CD4-positive, alpha-beta T cell treated with Interleukin-12 subunit alpha and Interleukin-12 subunit beta, for 1 hour (primary cell): Measurements from ENCODE around the gene PEX13.
A peak's percentile ranks its signal among the peaks of the same experiment; 100 is the strongest.
"Not testable (repeated sequence)": the region's sequence is repeated elsewhere in the genome, so short reads cannot be mapped to it uniquely, and the experiment has no call there.

Experiments
- DNase-seq: peaks from one replicate; pipeline ENCODE4 v3.0.0-alpha.2; 2020

PEX13 gene

DNA sequence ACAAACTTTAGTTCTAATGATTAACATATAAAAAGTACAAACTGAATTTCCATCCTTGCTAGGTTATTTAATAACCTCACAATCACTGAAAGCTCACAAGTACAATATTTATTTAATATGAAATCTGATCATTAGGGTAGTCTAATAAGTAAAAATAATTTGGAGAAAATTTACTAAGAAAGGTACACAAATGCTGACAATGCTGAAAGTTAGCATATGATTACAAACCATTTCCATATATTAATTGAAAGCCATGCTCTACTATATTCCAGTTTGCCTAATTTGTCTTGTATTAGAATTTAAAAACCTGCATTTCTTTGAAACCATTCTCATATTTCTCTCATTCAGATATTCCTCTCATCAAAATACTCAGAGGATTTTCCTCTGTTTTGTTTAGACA is 8.2 kb upstream of the PEX13 start:
- no peak for DNase-seq

DNA sequence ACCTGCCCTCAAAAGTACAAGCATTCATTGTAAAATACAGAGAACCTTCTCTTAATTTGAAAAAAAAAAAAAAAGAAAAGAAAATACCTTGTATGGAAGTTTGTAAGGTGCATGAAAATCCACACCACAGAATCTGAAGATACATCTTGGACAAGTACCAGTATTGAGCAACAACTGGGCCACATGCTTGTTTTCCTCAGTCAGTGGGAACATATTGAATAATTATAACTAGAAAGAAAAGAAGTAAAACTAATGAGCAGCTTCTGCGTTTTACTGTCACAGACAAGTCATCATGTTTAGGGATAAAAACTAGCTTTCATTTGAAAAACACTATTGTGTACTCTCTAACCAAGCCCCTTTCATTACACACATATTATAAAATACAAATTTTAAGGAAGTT is 5.8 kb upstream of the PEX13 start:
- DNase-seq: no peak

DNA sequence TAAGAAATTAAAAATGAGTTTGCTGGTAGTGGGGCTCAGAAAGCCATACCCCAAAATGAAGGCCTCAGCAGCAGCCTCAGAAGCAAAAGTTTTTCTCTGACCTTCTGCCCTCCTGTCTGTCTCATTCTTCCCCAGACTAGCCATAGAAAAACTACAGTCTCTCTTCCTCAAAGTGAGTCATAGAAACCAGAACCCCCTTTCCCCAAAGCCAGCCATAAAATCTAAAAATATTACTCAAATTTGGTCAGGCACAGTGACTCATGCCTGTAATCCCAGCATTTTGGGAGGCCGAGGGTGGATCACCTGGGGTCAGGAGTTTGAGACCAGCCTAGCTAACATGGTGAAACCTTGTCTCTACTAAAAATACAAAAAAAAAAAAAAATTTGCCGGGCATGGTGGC is 5.2 kb upstream of the PEX13 start:
- peak; percentile 8 for DNase-seq

DNA sequence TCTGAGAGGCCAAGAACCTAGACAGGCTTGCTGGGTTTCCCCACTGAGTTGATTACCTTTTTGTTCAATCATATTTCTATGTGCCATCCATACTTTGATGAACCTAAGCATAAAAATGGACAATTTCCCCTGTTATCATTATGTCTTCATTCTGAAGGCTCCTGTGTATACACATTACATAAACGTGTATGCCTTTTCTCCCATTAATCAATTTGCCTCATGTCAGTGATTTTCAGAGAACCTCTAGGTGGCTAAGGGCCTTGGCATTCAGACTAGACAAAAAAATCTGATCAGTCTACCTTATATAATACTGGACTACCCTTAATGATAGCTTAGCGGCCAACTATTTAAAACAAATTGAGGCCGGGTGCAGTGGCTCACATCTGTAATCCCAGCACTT is 4.1 kb upstream of the PEX13 start:
- no peak for DNase-seq

DNA sequence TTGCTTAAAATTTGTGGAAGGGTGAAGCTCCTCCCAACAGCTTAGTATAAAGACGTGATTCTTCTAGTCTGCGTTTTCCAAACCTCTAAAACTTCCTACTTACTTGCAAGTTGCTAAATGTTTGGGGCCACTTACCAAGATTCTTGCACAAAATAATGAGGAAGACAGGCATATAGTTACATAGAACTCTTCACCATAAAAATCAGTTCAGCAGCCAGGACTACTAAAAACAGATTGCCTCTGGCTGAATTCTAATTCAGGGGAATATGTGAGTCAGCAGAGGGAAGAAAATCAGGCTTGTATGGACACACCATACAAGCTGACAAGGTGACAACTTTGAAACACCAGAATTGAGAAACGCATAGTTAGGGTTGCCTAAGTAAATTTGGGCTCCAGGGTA is 2.8 kb upstream of the PEX13 start:
- no peak for DNase-seq

DNA sequence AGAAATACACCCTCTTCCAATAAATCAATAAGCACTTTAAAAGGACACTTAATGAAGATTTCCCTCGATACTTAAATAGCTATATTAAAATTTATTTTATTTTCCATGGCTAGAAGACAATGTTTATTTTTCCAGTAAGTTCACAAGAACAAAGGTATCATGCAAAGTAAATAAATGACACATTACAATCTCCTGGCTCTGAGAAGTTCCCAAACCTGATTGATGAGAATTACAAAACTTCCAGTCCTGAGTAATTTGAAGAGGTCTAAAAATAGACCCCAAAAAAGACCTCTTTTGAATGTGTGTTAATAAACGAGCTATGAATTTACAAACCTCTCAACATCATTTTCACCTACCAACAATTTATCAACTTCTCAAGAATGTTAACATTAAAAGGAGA is 1.5 kb upstream of the PEX13 start:
- DNase-seq: no peak

DNA sequence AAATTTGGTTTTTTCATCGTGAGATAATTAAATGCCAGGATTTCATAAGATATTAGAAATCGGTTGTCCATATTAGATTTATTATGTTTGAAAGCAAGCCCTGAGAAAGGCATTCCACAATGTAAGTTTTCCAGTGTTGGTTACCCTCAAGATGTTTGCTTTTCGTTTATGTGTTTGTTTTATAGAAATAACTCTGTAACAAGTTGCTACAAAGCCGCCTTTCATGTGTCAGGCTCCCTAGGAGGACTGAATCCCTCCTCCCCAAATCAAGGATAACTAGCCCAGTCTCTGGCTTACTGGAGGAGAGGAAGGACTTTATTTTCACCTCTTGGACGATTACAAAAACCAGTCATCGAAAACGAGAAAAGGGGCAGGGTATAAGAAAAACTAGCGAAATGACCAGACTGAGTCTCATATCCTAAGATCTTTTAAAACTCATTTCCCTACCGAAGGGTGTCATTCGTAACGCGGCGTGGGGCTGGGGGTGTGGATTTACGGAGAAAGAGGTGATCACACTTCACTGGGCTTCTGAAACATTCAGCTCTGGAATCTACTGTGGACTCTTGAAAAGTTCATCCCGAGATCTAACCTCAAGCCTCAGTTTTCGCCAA is 1.0 kb upstream of the PEX13 start:
- no peak for DNase-seq

DNA sequence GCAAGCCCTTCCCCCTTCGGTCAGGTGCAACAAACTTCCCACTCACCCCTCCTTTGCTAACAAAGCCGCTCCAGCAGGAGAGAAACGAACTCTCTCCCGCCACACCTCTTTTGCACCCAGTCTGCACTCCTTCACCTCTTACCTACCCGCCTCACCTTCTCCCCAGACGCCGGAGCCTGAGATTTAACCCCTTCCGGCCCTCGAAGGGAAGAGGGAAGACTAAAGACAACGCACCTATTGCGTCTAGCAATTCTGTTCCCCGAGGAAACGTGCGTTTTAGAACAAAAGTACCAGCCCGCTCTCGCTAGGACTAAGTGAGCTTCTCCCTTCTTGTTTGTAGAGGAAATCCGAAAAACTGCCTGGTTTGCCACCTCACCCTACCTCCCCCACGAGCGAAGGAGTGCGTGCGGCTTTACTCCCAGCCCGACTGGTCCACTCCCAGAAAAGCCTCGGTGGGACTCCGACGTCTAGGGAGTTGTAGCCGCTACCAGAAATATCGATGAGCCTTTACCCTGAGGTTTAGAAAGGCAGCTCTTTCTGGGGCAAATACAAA is 441 bp upstream of the PEX13 start:
- DNase-seq: peak; percentile 72

DNA sequence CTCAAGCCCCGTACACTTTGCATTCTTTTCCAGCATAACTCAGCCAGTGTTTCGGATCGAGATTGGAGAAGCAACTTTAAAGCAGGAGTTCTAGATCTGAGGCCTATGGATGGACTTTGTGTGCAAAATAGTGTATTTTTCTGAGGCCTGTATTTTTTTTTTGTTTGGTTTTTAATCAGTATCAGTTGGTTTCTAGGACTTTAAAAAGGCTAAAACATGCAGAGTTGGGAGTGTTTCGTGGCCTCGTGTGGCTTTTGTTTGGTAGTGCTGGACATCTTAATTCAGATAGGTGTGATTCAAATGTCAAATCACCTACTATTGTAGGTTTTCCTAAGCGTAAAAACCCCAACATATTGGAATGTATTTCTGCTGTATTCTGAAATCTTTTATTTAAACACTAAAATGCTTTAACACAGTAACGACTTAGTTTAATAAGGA is 817 bp downstream of the PEX13 start:
- DNase-seq: no peak

DNA sequence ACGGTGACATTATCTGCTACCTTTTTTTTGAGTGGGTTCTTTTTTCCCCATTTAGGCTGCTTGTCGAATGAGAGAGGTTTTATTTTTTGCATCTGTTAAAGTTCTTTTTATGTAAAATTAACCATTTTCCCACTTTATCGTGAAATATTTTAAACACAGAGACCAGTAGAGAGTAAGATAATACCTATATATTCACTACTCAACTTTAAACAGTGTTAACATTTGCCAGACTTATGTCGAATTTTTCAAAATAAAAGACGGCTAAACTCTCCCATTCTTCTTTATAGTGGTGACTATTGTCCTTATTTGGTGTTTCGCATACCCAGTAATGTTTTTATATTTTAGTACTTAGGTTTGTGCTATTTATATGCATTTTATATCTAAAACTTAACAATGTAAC is 1.3 kb downstream of the PEX13 start:
- DNase-seq: no peak

DNA sequence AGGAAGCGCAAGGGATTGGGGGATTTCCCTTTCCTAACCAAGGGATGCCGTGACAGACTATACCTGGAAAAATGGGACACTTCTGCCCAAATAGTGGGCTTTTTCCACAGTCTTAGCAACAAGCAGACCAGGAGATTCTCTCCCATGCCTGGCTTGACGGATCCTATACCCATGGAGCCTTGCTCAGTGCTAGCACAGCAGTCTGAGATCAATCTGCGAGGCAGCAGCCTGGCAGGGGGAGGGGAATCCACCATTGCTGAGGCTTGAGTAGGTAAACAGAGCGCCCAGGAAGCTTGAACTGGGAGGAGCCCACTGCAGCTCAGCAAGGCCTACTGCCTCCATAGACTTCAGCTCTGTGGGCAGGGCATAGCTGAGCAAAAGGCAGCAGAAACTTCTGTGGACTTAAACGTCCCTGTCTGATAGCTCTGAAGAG is 3.7 kb downstream of the PEX13 start:
- DNase-seq: no peak

DNA sequence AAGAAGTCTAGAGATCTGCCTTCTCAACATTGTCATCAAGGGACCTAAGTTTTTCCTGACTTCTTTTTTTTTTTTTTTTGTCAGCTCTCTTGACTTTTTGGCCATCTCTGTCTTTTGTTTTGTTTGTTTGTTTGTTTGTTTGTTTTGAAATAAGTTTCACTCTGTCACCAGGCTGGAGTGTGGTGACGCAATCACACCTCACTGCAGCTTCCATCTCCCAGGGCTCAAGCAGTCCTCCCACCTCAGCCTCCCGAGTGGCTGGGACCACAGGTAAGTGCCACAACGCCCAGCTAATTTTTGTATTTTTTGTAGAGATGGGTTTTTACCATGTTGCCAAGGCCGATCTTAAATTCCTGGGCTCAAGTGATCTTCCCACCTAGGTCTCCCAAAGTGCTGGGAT is 6.2 kb downstream of the PEX13 start:
- no peak for DNase-seq

DNA sequence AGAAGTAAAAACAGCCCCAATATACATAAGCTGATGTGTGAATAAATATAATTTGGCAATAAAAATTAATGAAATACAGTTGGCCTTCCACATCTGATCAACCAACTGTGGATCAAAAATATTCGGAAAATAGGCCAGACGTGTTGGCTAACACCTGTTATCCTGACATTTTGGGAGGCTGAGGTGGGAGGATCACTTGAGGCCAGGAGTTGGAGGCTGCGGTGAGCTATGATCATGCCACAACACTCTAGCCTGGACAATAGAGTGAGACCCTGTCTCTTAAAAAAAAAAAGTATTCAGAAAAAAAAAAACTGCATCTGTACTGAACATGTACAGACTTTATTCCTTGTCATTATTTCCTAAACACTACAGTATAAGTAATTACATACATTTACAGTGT is 12.0 kb downstream of the PEX13 start:
- DNase-seq: no peak

DNA sequence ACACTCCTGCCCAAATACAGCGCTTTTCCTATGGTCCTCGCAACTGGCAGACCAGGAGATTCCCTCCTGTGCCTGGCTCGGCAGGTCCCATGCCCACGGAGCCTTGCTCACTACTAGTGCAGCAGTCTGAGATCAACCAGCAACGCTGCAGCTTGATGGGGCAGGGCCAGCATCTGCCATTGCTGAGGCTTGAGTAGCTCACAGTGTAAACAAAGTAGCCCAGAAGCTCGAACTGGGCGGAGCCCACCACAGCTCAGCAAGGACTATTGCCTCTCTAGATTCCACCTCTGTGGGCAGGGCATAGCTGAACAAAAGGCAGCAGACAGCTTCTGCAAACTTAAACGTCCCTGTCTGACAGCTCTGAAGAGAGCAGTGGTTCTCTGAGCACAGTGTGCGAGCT is 17.1 kb downstream of the PEX13 start:
- DNase-seq: not testable (repeated sequence)

DNA sequence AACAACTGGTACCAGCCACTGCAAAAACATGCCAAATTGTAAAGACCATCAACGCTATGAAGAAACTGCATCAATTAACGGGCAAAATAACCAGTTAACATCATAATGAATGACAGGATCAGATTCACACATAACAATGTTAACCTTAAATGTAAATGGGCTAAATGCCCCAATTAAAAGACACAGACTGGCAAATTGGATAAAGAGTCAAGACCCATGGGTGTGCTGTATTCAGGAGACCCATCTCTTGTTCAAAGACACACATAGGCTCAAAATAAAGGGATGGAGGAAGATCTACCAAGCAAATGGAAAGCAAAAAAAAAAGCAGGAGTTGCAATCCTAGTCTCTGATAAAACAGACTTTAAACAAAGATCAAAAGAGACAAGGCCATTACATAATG is 19.1 kb downstream of the PEX13 start:
- DNase-seq: not testable (repeated sequence)

DNA sequence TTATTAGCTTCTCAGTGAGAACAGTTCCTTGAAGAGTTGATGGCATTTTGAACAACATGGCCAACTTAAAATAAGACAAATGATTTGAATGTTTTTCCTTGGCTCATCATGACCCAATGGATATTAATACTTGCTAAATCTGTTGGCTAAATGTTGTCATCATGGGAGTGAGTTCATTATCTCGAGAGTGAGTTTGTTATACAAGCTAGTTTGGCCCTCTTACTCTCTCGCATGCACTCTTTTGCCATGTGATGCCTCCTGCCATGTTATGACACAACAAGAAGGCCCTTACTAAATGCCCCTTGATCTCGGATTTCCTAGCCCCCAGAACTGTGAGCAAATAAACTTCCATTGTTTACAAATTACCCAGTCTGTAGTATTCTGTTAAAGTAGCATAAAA is 25.3 kb downstream of the PEX13 start:
- DNase-seq: no peak

DNA sequence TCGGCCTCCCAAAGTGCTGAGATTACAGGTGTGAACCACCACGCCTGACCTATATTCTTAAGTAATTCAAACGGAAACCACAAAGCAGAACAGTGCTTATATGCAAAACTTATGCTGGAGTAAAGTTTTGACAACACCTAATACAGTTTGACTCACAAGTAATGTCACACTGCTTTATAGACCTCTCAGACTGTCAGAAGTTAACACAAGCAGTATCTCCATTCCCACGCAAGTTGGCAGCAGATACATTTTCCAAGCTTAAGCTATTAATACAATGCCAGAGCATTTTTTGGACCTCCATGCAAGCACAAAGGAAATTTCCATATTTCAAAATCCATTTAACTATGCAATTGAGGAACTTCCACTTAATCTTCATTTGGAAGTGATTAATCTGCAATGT is 27.1 kb downstream of the PEX13 start:
- no peak for DNase-seq

DNA sequence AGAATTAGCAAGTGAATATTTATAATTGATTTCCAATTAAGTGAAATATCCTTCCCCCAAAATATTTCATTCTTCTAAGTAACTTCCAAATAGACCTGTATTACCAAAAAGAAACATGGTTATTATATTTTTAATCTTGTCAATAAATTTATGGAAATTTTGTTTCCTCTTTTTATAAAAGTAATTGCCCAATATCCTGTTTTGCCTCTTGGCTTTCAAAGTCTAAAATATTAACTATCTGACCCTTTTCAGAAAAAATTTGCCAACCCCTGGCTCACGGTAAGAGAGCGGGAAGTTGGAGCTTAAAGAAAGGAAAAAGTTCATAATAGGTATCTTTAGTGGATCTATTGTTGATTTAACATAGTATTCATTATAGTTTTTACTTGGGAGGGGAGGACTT is 27.7 kb downstream of the PEX13 start:
- DNase-seq: no peak

DNA sequence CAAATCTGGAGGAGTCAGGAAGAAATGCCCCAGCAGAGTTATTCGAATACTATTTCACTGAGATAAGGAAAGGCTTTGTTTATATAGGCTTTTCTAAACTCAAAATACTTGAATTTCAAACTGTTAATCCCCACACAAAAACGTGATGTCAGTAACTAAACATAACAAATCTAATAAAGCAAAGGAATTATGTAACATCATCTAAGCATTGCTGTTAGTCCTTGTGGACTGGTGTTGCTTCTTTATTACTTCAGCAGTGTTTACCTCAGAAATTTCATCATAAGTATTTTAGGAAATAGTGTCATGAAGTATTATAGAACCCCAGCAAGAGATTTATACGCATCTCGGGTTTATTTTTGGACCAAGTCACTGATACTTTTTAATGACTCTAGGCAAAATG is 28.5 kb downstream of the PEX13 start:
- DNase-seq: no peak

DNA sequence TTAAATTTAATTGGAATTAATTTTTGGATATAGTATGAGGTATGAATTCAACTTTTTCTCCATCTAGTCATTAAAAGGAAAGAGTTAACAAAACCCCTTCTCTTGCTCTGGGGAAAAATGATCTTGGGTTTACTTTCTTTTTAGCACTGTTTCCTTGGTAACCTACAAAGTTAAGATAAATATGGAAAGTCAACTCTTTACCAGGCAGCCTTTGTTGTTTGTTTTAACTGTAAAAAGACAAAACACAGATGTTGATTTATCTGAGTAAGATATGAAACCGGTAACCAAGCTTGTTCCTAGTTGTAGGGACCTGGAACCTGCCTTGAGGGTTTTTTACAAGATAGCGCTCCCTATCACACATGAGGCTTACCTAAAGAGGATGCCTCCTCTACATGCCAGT is 38.0 kb downstream of the PEX13 start:
- no peak for DNase-seq

DNA sequence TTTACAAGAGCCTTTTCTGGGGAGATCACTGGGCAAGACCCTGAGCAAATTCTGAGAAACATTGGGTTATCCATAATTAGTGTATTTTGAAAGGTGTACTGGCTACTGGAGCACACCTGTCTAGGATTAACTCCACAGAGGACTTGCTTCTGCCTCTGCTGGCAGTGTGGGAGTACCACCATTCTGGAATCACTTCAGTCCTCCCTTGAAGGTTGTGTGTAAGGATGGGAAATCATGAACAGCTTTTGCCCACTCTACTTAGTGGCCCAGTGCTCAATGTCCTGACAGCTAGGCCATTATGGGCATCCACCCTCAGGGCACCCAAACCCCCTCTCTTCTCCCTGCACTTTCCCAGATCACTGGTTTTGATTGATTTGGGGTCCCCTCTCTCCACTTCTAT is 40.0 kb downstream of the PEX13 start:
- no peak for DNase-seq

DNA sequence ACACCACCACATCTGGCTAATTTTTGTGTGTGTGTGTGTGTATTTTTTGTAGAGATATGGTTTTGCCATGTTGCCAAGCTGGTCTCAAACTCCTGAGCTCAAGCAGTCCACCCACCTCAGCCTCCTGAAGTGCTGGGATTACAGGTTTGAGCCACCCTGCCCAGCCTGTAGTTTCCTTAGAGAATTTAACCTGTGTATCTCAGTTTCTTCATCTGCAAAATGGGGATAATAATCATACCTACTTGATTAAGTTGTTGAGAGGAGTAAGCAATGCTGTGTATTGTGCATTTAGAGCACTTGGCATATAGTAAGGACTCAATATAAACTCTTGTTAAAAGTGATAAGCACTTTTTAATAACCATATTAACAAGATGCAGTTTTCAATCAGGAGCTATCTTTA is 41.9 kb downstream of the PEX13 start:
- no peak for DNase-seq

DNA sequence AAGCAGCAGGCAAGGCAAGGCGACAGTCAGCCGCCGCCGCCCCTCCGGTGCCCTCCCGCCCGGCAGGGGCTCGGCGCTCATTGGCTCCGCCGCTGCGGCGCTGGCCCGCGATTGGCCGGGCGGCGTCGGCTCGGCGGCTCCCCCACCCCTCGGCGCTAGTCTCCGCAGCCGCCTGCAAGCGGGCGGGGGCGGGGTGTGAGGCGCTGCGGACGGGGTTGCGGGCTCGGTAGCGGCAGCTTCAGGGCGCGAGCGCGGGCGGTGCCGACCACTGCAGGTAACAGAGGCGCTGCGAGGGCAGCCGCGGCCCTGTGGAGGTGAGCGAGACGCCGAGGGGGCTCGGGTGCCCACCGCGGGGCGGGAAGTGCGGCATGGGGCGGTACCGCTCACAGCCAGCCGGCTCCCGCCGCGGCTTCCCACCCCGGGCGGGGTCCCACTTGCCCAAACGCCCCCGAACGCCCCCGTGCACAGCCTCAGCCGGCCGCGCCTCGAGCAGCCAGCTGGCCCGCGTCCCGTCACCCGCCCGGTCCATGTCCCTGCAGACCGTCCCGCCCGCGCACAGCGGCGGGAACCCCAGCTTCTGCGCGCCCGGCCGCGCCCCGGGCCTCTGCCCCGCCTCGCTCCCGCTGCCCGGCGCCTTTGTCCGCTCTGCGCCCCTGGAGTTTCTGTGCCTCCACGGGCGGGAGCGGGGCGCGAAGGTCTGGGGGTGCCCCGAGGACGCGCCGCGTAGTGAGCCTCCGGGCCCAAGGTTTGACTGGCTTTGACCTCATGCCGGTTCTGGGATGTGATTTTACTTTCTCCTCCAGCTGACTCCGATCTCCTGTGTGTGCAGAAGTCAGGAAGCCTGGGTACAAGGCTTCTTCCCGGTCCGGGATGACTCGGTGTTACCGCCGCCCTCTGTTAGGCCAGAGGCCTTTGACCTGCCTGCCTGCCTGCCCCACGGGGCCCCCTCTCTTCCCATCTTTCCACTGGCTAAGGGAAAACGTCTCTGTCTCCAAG is 48.5 kb downstream of the PEX13 start, which contains the start of gene SANBR:
Gene SANBR (plus strand): TSS at position 158 of the 996 bp plus-strand sequence. CDS start 4,480 bp downstream, outside the sequence.
- DNase-seq: peak; percentile 85

DNA sequence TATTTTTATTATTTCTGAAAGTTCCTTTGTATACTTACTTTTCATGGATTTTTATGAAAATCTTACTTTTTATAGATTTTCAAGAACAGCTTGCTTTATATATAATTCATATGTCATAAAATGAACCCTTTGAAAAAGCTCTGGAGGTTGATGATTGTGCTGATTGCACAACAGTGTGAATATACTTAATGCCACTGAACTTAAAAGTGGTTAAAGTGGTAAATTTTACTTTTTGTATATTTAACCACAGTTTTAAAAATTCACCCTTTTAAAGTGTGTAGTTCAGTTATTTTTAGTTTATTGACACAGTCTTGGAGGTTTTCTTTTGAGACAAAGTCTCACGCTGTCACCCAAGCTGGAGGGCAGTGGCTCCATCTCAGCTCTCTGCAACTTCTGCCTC is 56.6 kb downstream of the PEX13 start:
- DNase-seq: no peak
